GM21360 (cell line): ENCODE measurements around the gene SREBF1.

ENCODE experiments used
- ATAC-seq: cut with Tn5 transposase; IDR thresholded peaks from one replicate; pipeline ENCODE4 v1.9.1; 2021; ENCODE audit warnings: mild to moderate bottlenecking, moderate library complexity; ENCODE audit not compliant: unreplicated experiment

SREBF1 gene

DNA sequence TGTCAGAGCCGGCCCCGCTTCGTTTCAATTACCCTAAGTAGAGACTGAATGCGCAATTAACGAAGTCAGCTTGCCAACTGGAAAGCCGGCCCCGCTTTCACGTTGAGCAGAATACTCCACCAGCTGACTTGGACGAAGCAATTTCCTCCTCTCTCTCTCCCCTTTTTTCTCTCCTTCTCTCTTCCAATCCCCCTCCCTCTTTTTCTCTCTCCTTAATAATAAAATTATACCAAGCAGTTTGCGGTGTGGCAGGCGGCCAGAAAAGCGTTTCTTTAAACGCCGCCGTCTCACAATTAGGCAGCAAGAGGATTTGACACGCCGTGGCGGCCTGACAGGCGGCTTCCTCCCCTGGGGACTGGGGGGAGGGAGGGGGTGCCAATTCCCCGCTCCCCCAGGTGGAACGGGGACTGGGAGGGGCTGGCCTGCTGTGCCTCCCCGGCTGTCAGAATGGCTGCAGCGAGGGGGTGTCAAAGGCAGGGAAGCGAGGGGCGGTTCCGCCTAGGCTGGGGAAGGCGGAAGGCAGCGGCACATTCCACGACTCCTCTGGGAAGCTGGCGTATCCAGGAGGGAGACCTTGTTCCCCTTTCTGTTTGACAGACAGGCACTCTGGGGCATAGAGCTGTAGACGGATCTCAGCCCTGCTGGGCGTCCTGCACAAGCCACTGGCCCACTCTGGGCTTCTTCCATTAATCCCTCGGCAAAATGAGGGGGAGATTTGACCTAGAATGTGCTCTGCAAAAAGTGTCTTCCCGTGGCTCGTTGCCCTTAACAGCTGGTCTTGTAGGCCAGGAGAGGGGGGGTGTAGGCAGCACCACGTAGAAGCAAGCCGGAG lies 52.7 kb downstream of the SREBF1 start:
- no peak for ATAC-seq

GRCh38 chr17:17783116-17783824 lies 53.5 kb downstream of the SREBF1 start:
- ATAC-seq = no peak

GRCh38 chr17:17782523-17783115 lies 54.2 kb downstream of the SREBF1 start:
- ATAC-seq = no peak

- no peak for ATAC-seq
Observed at GRCh38 chr17:17781591-17782496, 54.9 kb downstream of the SREBF1 start.

DNA sequence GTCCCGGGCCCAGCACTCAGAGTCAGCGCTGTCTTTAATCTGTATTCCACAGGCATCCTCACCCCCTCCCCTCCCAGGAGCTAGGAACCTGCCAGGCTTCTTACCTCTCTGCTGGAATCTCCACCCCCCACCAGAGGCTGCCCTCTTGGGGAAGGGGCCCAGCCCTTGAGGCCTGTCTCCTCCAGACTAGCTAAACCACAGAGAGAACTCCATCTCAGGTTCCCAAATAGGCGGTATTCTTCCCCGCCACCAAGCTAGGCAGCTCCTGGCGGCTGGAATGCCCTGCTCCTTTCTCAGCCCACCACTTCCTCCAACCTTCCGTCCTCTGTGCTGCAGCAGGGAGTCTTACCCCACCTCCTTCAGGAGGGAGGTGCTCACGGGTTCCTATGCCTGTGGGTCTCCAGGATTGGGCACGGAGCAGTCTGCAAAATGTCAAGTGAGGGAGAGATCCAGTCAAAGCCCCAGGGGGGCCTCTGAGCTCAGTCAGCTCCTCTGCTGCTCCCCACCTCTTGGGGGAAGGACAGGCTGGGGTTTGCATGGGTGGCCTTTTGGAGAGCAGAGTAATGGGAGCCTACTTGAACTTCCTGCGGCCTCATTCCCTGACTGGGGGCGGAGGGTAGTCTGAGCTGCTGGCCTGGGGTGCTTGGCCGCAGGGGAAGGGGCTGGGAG lies 55.7 kb downstream of the SREBF1 start:
- no peak for ATAC-seq

DNA sequence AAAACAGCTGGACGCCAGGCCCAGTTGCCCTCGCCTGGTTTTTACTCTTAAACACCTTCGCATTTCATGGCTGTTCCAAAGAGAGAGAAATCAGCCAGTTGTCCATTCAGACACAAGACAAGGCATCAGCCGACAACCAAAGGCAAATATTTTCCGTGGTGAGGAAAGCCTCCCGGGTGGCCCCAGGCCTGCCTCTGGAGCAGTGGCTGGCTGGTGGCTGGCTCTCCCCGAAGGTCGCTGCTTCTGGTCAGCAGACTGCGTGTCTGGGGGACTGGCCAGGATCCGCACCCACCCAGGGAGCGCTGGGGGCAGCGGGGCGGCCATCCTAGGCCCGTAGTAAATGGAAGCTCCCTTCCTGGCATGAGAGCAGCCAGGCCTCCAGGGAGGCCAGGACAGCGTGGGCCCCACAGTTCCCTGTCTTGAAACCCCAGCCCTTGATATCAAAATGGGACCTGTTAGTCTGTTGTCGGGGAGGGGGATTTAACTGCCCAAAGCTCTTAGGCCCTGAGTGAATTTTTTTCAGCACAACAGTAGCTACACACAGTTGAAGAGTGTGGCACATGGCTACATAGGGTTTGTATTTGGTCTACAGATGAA lies 57.7 kb downstream of the SREBF1 start:
- no peak for ATAC-seq

- no peak for ATAC-seq
Observed at GRCh38 chr17:17778308-17779014, 58.3 kb downstream of the SREBF1 start.

- ATAC-seq = no peak
Observed at GRCh38 chr17:17776889-17777288, 59.9 kb downstream of the SREBF1 start.

DNA sequence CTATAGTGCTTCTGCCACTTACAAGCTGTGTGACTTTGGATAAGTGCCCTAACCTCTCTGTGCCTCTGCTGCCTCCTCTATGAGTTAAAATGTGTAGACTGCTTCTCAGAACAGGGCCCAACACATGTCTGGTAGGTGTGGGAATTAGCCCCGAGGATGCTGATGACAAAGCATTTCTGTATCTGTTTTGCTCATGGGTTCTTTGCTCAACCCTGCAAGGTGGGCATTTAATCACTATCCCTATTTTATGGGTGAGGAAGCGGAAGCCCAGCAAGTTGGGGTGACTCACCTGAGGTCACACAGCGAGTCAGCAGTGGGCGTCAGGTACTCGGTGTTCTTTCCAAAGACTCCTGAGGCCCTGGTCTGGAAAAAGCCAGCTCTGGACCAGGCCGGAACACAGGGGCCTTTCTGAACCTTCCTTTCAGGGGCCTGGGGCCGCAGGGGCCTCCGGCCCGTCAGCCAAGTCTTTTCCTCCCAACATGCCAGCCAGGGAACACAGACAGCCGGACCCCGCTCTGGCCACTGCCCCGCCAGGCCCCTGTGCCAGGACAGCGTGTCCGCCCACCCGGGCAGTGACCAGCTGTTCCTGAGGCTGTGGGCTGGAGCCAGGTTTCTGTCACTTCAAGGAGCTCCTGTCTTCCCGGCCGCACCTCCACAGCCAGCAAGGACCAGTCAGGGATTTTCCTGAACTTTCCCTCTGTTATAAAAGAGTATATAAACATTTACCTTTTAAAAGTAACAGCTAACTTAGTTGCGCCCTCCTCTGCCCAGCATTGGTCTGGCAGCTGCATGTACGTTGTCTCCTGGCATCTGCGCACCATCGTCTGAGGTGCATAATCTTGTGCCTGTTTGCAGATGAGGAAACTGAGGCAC lies 62.5 kb downstream of the SREBF1 start:
- ATAC-seq = no peak

GRCh38 chr17:17772231-17772630 lies 64.6 kb downstream of the SREBF1 start:
- no peak for ATAC-seq

- ATAC-seq = no peak
Observed at GRCh38 chr17:17771498-17772201, 65.1 kb downstream of the SREBF1 start.

DNA sequence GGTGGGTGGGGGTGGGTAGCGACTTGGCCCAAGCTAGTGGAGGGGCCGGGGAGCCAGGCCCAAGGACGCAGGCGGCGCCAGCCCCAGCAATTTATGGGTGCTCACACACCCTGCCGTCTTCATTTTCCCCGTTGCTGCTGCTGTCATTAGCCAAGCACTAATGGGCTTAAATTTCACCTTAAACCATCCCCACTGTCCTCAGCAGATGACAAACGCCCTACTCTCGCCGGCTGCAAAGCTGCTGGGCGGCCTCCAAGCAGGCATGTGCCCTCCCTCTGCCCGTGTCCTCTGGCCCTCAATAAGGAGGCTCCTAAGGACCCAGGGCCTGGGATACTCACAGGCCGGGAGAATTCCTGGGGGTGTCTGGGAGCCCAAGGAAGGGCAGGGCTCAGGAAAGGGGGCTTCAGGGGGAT lies 66.1 kb downstream of the SREBF1 start:
- ATAC-seq = no peak

- no peak for ATAC-seq
Observed at GRCh38 chr17:17769869-17770631, 66.7 kb downstream of the SREBF1 start.

GRCh38 chr17:17768424-17769088 lies 68.2 kb downstream of the SREBF1 start:
- ATAC-seq = no peak

DNA sequence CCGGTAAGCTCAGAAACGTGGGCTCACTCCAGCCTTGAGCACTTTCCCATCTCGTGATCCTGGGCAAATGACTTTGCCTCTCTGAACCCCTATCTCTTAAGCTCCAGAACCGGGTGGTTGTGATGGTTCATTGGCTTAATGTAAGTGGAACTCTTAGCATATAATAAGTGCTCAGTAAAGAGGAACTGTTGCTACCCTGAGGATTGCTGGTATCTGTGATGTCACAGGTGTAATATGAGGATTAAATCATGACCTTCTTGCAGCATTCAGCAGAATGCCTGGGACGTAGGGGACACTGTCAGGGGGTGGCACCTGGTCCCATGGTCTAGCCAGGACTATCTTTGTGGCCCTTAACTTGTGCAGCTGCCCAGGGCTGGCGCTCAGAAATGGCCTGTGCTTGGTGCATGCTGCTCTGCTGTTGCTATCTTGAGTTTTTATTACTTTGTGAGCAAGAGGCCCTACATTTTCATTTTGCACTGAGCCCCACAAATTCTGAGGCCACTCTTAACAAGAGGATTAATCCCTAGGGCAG lies 68.8 kb downstream of the SREBF1 start:
- no peak for ATAC-seq

- no peak for ATAC-seq
Observed at GRCh38 chr17:17767154-17767869, 69.5 kb downstream of the SREBF1 start.
